Endometrium (tissue), 2 donors: ENCODE results near the gene LYZL2.
"Not testable (repeated sequence)": the region's sequence is repeated elsewhere in the genome, so short reads cannot be mapped to it uniquely, and the experiment has no call there.

Experiments used
- FAIRE-seq: peaks from 2 replicates; lab custom pipeline; 2012; peaks lifted over from hg19 to GRCh38; lab: Jason Lieb, UNC
- donor health status: control.
- donor health status: control.

The LYZL2 gene

DNA sequence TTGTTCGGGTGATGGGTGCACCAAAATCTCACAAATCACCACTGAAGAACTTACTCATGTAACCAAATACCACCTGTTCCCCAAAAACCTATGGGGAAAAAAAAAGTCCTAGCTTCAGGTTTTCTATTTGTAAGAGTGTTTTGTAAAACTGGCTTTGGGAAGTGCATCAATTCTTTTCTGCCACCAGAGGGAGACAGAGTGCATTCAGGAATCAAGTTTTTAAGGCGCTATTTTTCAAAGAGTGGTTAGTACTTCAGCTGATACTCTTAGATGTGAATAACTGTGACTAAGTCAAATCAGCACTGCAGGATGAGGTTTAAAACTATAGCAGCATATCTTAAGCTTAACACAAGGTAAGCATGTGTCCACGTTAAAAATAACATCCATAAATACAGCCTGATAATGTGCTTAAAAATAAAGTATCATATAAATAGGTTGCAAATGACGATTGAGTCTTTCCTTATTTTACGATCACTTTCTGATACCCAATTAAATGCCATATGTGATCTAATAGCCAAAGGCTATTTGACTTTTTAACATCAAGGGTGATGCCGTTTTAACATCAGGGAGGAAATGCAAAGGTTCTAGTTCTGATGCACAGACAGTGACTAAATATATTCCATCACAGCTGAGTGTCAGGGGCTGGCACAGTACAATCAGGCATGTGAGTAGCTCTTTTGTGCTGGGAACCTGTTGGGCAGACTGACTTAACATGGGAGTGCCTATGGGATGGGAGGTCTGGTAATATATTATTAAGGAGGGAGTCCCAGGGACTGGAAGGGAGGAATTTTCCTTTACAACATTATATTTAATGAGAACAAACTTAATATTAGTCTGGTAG, 10.6 kb upstream of the LYZL2 start:
- FAIRE-seq, result peak; percentile 23

- no peak for FAIRE-seq
These were observed 8.4 kb upstream of the LYZL2 start for GRCh38 chr10:30637881-30638467.

DNA sequence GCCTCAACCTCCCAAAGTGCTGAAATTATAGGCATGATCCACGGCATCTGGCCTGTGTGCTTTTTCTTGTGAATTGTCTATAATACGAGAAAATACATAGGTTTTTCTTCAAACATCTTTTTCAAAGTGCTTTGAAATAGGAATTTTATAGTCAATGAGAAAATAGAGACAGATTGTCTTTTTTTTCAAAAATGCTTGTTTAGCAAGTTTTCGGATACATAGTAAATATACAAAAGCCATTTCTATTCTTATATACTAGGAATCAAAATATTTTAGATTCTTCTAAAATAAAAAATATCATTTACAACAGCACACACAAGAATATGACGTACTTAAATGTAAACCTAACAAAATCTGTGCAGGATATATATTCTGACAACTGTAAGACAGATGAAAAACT, 1.6 kb upstream of the LYZL2 start:
- no peak for FAIRE-seq

- no peak for FAIRE-seq
These were observed 1.0 kb upstream of the LYZL2 start for GRCh38 chr10:30630571-30630970.

DNA sequence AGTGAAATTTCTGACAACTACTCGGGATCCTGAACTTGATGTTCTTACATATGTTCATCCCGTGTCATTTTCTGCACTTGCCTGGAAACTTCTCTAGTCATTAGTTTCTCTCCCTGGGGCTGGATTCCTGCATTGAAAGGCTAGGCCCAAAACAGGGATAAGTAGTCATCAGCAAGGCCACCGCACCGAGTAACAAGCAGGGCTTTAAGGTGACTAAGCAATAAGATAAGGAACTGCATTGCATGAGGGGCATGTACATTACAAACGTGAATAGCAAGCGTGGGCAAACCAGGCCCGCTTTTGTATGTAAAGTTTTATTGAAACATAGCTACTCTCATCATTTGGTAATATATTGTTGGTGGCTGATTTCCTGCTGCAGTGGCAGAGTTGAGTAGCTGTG, 977 bp downstream of the LYZL2 start:
- not testable (repeated sequence) for FAIRE-seq

DNA sequence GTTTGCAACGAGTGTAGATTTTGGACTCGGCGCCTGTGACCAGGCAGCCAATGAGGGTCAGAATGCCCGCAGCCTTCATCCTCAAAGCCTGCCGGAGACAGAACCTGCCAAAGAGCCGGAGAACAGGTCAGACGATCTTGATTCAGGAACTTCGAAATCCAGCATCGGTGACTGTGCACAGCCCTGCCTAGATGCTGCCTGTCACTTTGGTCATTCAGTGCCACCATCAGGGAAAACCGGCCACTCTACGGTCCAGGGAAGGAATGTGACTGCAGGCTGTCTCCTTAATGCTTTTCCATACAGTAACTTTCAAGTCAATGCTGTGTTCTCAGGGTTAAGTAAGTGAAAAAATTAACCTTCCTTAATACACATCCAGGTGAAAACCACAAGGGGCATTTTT, 2.7 kb downstream of the LYZL2 start:
- not testable (repeated sequence) for FAIRE-seq

GRCh38 chr10:30626196-30626595, 3.4 kb downstream of the LYZL2 start:
- FAIRE-seq, result not testable (repeated sequence)

GRCh38 chr10:30625080-30625479, 4.5 kb downstream of the LYZL2 start:
- no peak for FAIRE-seq

- no peak for FAIRE-seq
These were observed 9.6 kb downstream of the LYZL2 start for GRCh38 chr10:30619966-30620365.

DNA sequence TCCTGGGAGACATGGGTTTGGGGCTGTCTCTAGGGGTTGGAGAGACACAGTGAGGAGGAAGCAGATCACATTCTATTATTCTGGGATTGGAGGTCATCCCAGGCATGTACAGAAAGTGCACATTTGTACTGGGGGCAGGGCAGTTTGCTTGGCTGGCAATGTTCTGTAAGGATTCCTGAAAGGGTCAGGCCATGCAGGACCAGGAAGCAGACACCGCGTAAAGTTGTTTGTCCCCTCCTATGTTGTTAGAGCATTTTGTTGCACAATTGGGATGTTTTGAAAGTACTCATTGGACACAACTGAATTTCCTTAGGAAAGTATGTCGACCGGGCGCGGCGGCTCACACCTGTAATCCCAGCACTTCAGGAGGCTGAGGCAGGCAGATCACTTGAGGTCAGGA, 12.5 kb downstream of the LYZL2 start:
- FAIRE-seq, result no peak

DNA sequence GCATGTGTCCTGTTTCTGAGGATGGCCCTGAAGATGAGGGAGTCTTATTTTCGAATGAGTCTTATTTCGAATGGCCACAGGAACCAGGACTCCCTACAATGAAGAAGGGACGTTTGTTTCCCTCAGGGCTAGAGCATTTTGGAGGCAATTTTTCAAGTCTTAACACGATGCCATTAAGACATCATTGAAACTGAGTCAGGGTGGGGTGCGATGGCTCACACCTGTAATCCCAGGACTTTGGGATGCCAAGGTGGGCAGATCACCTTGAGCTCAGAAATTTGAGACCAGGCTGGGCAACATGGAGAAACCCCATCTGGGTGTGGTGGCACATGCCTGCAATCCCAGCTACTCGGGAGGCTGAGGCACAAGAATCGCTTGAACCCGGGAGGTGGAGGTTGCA, 18.5 kb downstream of the LYZL2 start:
- FAIRE-seq, result not testable (repeated sequence)

DNA sequence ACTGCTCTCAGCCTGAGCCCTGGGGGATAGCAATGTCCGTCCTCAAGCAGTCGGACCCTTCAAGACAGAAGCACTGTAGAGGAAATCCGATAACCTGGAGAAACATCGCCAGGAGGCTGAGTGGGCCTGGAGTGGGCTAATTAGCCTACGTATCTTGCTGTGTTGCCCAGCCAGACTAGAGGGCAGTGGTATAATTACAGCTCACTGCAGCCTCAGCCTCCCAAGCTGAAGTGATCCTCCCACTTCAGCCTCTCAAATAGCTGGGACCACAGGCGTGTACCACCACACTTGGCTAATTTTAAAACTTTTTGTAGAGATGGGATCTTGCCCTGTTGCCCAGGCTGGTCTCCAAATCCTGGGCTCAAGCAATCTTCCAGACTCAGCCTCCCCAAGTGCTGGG, 21.7 kb downstream of the LYZL2 start:
- no peak for FAIRE-seq

GRCh38 chr10:30606313-30606712, 23.2 kb downstream of the LYZL2 start:
- FAIRE-seq, result no peak

DNA sequence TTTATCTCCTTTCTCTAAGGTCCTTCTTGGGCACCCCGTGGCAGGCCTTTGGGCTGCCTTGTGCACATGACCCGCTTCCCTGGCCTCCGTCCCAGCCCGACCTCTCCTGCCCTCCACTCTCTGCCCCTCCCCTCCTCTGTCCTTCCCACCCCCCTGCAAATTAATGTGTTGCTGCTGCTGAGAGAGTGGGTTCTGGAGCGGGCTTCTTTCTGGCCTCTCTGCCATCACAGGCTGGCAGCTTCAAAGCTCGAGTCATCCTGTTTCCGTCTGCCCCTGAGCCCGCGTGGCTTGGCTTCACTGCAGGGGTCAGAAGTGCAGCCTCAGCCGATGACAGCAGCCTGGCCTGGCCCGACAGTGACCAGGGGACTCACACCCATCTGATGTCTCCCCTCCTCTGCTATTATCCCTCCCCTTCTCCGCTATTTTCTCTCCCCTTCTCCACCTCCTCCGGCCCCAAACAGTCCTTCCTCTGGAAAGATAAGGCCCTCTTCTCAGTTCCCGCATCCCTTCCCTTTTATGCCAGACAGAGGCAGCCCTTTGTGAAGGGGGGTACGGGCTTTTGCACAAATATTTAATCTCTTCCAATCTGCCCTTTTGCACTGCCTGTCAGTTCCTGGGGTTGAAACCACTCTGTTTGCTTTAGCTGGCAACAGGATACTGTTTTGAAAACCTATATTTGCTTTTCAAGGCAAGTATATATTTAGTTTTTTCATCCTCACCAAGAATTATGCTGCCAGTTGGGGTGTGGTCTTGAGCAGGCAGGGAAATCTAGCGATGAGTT, 24.0 kb downstream of the LYZL2 start:
- not testable (repeated sequence) for FAIRE-seq

- FAIRE-seq, result no peak
These were observed 26.0 kb downstream of the LYZL2 start for GRCh38 chr10:30603589-30603988.

- FAIRE-seq, result no peak
These were observed 26.8 kb downstream of the LYZL2 start for GRCh38 chr10:30602747-30603146.

- FAIRE-seq, result no peak
These were observed 29.5 kb downstream of the LYZL2 start for GRCh38 chr10:30600005-30600404.

- FAIRE-seq, result no peak
These were observed 31.3 kb downstream of the LYZL2 start for GRCh38 chr10:30598105-30598776.

DNA sequence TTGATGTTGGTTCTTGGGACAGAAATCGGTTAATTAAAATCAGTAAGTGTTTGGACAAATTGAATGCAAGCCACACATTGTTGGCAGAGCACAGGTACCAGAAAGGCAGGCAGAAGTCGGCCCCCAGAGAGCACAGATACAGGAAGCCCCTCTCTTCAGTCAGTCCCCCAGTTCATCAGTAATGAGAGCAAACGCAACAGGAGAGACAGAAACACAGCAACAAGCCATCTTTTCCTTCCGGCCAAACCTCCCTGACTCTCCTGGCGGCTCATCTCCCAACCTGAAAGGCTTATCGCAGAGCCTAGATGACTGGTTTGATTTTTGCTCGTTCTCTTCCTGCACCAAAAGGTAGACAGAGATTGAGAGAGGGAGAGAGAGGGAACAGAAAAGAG, 32.1 kb downstream of the LYZL2 start:
- FAIRE-seq, result not testable (repeated sequence)

DNA sequence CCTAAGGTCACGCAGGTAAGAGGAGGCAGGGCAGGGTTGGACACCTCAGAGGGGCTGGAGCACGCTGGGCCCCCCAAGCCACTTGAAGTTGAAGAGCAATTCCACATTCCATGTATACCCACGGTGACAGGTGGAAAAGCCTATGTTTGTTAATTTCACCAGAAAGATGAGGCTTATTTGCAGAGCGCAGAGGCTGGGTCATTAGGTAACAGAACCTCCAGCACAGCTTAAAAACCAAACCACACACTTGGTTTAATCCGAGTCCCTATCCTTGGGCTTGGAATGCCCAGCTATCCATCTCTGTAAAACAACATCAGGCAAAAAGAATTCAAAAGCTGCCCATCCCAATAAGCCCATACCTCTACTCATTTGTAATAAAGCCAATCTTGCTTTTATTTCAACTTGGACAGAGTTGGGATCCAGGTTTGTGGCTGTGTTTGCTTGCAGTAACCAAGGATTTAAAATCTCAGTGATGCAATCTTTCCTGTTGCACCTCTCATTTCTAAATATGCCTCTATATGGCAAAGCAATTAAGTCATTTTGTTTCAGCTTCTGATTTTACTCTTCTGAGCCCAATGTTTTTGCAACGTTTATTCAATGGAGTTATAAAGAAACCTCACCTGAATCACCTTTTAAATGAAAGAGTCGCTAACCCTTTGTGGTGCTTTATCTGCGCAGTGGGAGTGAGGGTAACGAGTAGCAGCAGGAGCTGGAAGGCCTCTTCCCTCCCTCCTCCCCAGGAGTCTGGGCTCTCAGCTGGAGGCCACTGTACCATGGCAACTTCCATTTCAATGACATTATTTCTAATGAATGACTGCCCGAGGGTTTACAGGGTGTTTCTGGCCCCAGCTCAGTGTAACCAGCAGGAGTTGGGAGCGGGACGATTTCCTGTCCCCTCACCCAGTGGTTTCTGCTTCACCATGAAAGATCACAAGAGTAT, 32.8 kb downstream of the LYZL2 start:
- FAIRE-seq, result not testable (repeated sequence)

DNA sequence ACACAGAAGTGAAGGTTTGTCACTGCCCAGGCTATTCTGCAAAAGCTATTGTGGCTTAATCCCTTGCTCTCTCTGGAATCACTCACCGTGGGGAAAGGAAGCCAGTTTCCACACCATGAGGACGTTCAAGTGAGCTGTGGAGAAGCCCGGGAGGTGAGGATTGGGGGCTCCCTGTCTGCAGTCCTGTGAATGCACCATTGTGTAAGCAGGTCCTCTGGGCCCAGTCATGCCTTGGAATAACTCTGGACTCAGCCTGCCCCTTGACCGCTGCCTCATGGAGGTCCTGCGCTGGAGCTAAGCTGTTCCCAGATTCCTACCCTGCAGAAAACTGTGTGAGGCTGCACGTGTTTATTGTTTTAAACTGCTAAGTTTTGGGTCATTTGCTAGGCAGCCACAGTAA, 33.5 kb downstream of the LYZL2 start:
- no peak for FAIRE-seq
